Stimulated activated naive CD8-positive, alpha-beta T cell treated with anti-CD3 and anti-CD28 coated beads, Interleukin-15, amount 100 ng/mL, for 72 hours (primary cell): ENCODE results near the gene ACTL6B.
A peak's percentile ranks its signal among the peaks of the same experiment; 100 is the strongest.
"Not testable (repeated sequence)": the region's sequence is repeated elsewhere in the genome, so short reads cannot be mapped to it uniquely, and the experiment has no call there.

Experiments
- ATAC-seq: fragments of 150-1000 bp; cut with Tn5 transposase; 2 replicates; pipeline ENCODE4 v1.10.0; 2021; ENCODE audit warnings: mild to moderate bottlenecking, moderate library complexity
- DNase-seq, 2 donors: peaks; one replicate each; pipeline ENCODE4 v3.0.0; 2021 to 2022
- H3K27ac Mint-ChIP-seq, 2 donors: one replicate each; pipeline ENCODE4 v1.8.0; 2022; ENCODE audit warnings: mild to moderate bottlenecking in 2 of 2, mixed read lengths in 2 of 2, moderate library complexity in 2 of 2
- H3K27me3 Mint-ChIP-seq: one replicate; pipeline ENCODE4 v1.8.0; 2022; ENCODE audit warnings: mixed read lengths
- H3K4me1 Mint-ChIP-seq: one replicate; pipeline ENCODE4 v1.8.0; 2022; ENCODE audit warnings: mild to moderate bottlenecking, mixed read lengths
- H3K4me3 Mint-ChIP-seq, 2 donors: one replicate each; pipeline ENCODE4 v1.8.0; 2022; ENCODE audit warnings: mild to moderate bottlenecking in 2 of 2, mixed read lengths in 2 of 2, moderate library complexity in 1 of 2
- H3K9me3 Mint-ChIP-seq, 2 donors: one replicate each; pipeline ENCODE4 v1.8.0; 2022; ENCODE audit warnings: mixed read lengths in 2 of 2

Gene ACTL6B

GRCh38 chr7:100677308-100678267, 21.3 kb upstream of the ACTL6B start:
- Mint-ChIP-seq H3K9me3 (no peaks in the 10 kb centered on the region), H3K27ac (peak overlapping the region; percentile 54 to 61), H3K4me1 (peaks cover 66% of the 10 kb centered on the region), H3K27me3 (no peaks in the 10 kb centered on the region), H3K4me3 (peak overlapping the region; percentile 18 to 32)
- DNase-seq: no peak
- ATAC-seq: no peak

GRCh38 chr7:100676501-100677306, 20.5 kb upstream of the ACTL6B start:
- Mint-ChIP-seq H3K27me3 (no peaks in the 10 kb centered on the region), H3K4me3 (peak overlapping the region; percentile 86 to 89), H3K27ac (peak overlapping the region; percentile 84 to 94), H3K9me3 (no peaks in the 10 kb centered on the region), H3K4me1 (peaks cover 58% of the 10 kb centered on the region)
- ATAC-seq: no peak
- no peak for DNase-seq

GRCh38 chr7:100675581-100676350, 19.5 kb upstream of the ACTL6B start:
- peak overlapping the region; percentile 86 to 89 for H3K4me3 Mint-ChIP-seq
- DNase-seq: peak; percentile 76 to 87
- peak; percentile 61 for ATAC-seq
- peak overlapping the region in 1 of 2 donors; percentile 44 for H3K27ac Mint-ChIP-seq
- peaks cover 49% of the 10 kb centered on the region for H3K4me1 Mint-ChIP-seq
- no peaks in the 10 kb centered on the region for H3K27me3 Mint-ChIP-seq
- no peaks in the 10 kb centered on the region for H3K9me3 Mint-ChIP-seq

- Mint-ChIP-seq H3K27me3 (no peaks in the 10 kb centered on the region), H3K4me3 (peak overlapping the region; percentile 90 to 91), H3K27ac (no peak overlapping the region)
Measured at GRCh38 chr7:100675105-100675451, 18.8 kb upstream of the ACTL6B start.

GRCh38 chr7:100674411-100675104, 18.3 kb upstream of the ACTL6B start:
- Mint-ChIP-seq H3K9me3 (no peaks in the 10 kb centered on the region), H3K27me3 (no peaks in the 10 kb centered on the region), H3K4me3 (peak overlapping the region; percentile 90 to 91), H3K27ac (peak overlapping the region; percentile 95 to 96), H3K4me1 (peaks cover 37% of the 10 kb centered on the region)
- ATAC-seq (no peak), DNase-seq (no peak)

More at GRCh38 chr7:100675105-100675451, 18.8 kb upstream of the ACTL6B start:
- Mint-ChIP-seq H3K9me3 (no peaks in the 10 kb centered on the region), H3K4me1 (peaks cover 42% of the 10 kb centered on the region)
- DNase-seq: peak in 1 of 2 donors; percentile 46
- peak; percentile 2 for ATAC-seq

- DNase-seq (no peak), ATAC-seq (no peak)
- H3K4me1 Mint-ChIP-seq: peaks cover 31% of the 10 kb centered on the region
- peak overlapping the region; percentile 90 to 91 for H3K4me3 Mint-ChIP-seq
- no peaks in the 10 kb centered on the region for H3K9me3 Mint-ChIP-seq
- H3K27ac Mint-ChIP-seq: peak overlapping the region; percentile 95 to 96
- no peaks in the 10 kb centered on the region for H3K27me3 Mint-ChIP-seq
Measured at GRCh38 chr7:100673942-100674410, 17.7 kb upstream of the ACTL6B start.

GRCh38 chr7:100673302-100673941, 17.2 kb upstream of the ACTL6B start, which contains the start of gene GNB2:
Gene GNB2 (plus strand): TSS chr7:100673740. CDS start chr7:100676266, 2,526 bp downstream.
- Mint-ChIP-seq H3K27me3 (no peaks in the 10 kb centered on the region), H3K27ac (peak within 1 kb of the TSS; percentile 97 to 98), H3K4me3 (peak within 1 kb of the TSS; percentile 90 to 91), H3K4me1 (peaks cover 29% of the 10 kb centered on the region), H3K9me3 (no peaks in the 10 kb centered on the region)
- ATAC-seq (peak; percentile 75), DNase-seq (peak; percentile 98 to 99)

- Mint-ChIP-seq H3K9me3 (peaks cover 0 to 4% of the 10 kb centered on the region in 2 donors), H3K27me3 (no peaks in the 10 kb centered on the region), H3K4me1 (peaks cover 15% of the 10 kb centered on the region), H3K4me3 (peak overlapping the region in 1 of 2 donors; percentile 90), H3K27ac (peak overlapping the region in 1 of 2 donors; percentile 35)
- ATAC-seq (no peak), DNase-seq (no peak)
Measured at GRCh38 chr7:100671353-100672327, 15.4 kb upstream of the ACTL6B start.

GRCh38 chr7:100670074-100670473, 13.8 kb upstream of the ACTL6B start:
- H3K27me3 Mint-ChIP-seq: no peaks in the 10 kb centered on the region
- H3K4me3 Mint-ChIP-seq: no peak overlapping the region
- DNase-seq (no peak), ATAC-seq (no peak)
- peaks cover 10% of the 10 kb centered on the region for H3K4me1 Mint-ChIP-seq
- peaks cover 0 to 4% of the 10 kb centered on the region in 2 donors for H3K9me3 Mint-ChIP-seq
- H3K27ac Mint-ChIP-seq: no peak overlapping the region

- DNase-seq, ATAC-seq, H3K4me1 Mint-ChIP-seq, H3K27ac Mint-ChIP-seq, H3K4me3 Mint-ChIP-seq, H3K9me3 Mint-ChIP-seq, H3K27me3 Mint-ChIP-seq: not testable (repeated sequence)
Measured at GRCh38 chr7:100669106-100669505, 12.9 kb upstream of the ACTL6B start.

GRCh38 chr7:100668069-100668449, 11.8 kb upstream of the ACTL6B start:
- no peak for ATAC-seq
- peaks cover 0 to 4% of the 10 kb centered on the region in 2 donors for H3K9me3 Mint-ChIP-seq
- no peak overlapping the region for H3K27ac Mint-ChIP-seq
- no peak for DNase-seq
- no peak overlapping the region for H3K4me3 Mint-ChIP-seq
- H3K4me1 Mint-ChIP-seq: peaks cover 6% of the 10 kb centered on the region
- H3K27me3 Mint-ChIP-seq: no peaks in the 10 kb centered on the region

GRCh38 chr7:100667331-100668068, 11.3 kb upstream of the ACTL6B start:
- ATAC-seq: no peak
- Mint-ChIP-seq H3K4me3 (no peak overlapping the region), H3K27ac (no peak overlapping the region), H3K27me3 (no peaks in the 10 kb centered on the region), H3K9me3 (peaks cover 0 to 4% of the 10 kb centered on the region in 2 donors), H3K4me1 (peaks cover under 1% of the 10 kb centered on the region)
- no peak for DNase-seq
